MM.1S (cell line): Measurements from ENCODE around the gene PRKG1.

Experiments used
- DNase-seq: peaks from one replicate; pipeline ENCODE4 v3.0.0-alpha.2; 2015
- H2AFZ ChIP-seq: fragments of 300-600 bp; sonication (generic); 2 replicates; pipeline ENCODE4 v1.6.0; 2016; ENCODE audit warnings: antibody characterized with exemption, low read length
- H3F3A ChIP-seq: fragments of 300-600 bp; sonication (generic); 2 replicates; pipeline ENCODE4 v1.6.1; 2016; ENCODE audit warnings: mild to moderate bottlenecking, antibody characterized with exemption, low read length, moderate library complexity, mixed read lengths; ENCODE audit not compliant: insufficient read depth
- H3K27ac ChIP-seq: fragments of 300-600 bp; sonication (generic); 2 replicates; pipeline ENCODE4 v1.5.1; 2016; ENCODE audit warnings: mild to moderate bottlenecking, low read length
- H3K27me3 ChIP-seq: fragments of 300-600 bp; sonication (generic); replicated peaks from 2 replicates; pipeline ENCODE4 v1.6.0; 2016; ENCODE audit warnings: low read length; ENCODE audit not compliant: insufficient read depth
- H3K36me3 ChIP-seq: fragments of 300-600 bp; sonication (generic); replicated peaks from 2 replicates; pipeline ENCODE4 v1.6.1; 2016; ENCODE audit warnings: mild to moderate bottlenecking, low read length, mixed read lengths; ENCODE audit not compliant: insufficient read depth
- H3K4me1 ChIP-seq: fragments of 300-600 bp; sonication (generic); 2 replicates; pipeline ENCODE4 v1.6.1; 2016; ENCODE audit warnings: low read length, mixed read lengths
- H3K4me2 ChIP-seq: fragments of 300-600 bp; sonication (generic); 2 replicates; pipeline ENCODE4 v1.6.0; 2016; ENCODE audit warnings: low read depth, low read length
- H3K4me3 ChIP-seq: fragments of 300-600 bp; sonication (generic); 2 replicates; pipeline ENCODE4 v1.5.1; 2016; ENCODE audit warnings: low read length, mixed read lengths
- H3K79me2 ChIP-seq: fragments of 300-600 bp; sonication (generic); 2 replicates; pipeline ENCODE4 v1.6.1; 2016; ENCODE audit warnings: mixed run types, low read length, mixed read lengths
- H3K9ac ChIP-seq: fragments of 300-600 bp; sonication (generic); 2 replicates; pipeline ENCODE4 v1.6.1; 2016; ENCODE audit warnings: low read length, mixed read lengths
- H3K9me2 ChIP-seq: fragments of 300-600 bp; sonication (generic); replicated peaks from 2 replicates; pipeline ENCODE4 v1.6.1; 2016; ENCODE audit warnings: mild to moderate bottlenecking, low read length, mixed read lengths; ENCODE audit not compliant: insufficient read depth
- H3K9me3 ChIP-seq: fragments of 300-600 bp; sonication (generic); replicated peaks from 2 replicates; pipeline ENCODE4 v1.6.1; 2016; ENCODE audit warnings: mild to moderate bottlenecking, low read length, mixed read lengths; ENCODE audit not compliant: insufficient read depth
- H4K20me1 ChIP-seq: fragments of 300-600 bp; sonication (generic); 2 replicates; pipeline ENCODE4 v1.6.1; 2016; ENCODE audit warnings: mild to moderate bottlenecking, low read length, moderate library complexity, mixed read lengths; ENCODE audit not compliant: insufficient read depth
- EZH2 ChIP-seq: fragments of 300-600 bp; sonication (generic); optimal IDR thresholded peaks from 2 replicates; pipeline ENCODE3; 2017; ENCODE audit warnings: low read depth, mild to moderate bottlenecking, antibody characterized with exemption, low read length, mixed read lengths
- EZH2phosphoT487 ChIP-seq: fragments of 300-600 bp; sonication (generic); IDR thresholded peaks from 2 replicates; pipeline ENCODE4 v1.6.1; 2018; ENCODE audit warnings: antibody characterized with exemption, low read length
- TF ChIP-seq, protein P1 (sequence below): fragments of 300-600 bp; sonication (generic); IDR thresholded peaks from 2 replicates; pipeline ENCODE4 v1.5.1; 2016; ENCODE audit warnings: antibody characterized with exemption, low read length, mixed read lengths

The PRKG1 gene

DNA sequence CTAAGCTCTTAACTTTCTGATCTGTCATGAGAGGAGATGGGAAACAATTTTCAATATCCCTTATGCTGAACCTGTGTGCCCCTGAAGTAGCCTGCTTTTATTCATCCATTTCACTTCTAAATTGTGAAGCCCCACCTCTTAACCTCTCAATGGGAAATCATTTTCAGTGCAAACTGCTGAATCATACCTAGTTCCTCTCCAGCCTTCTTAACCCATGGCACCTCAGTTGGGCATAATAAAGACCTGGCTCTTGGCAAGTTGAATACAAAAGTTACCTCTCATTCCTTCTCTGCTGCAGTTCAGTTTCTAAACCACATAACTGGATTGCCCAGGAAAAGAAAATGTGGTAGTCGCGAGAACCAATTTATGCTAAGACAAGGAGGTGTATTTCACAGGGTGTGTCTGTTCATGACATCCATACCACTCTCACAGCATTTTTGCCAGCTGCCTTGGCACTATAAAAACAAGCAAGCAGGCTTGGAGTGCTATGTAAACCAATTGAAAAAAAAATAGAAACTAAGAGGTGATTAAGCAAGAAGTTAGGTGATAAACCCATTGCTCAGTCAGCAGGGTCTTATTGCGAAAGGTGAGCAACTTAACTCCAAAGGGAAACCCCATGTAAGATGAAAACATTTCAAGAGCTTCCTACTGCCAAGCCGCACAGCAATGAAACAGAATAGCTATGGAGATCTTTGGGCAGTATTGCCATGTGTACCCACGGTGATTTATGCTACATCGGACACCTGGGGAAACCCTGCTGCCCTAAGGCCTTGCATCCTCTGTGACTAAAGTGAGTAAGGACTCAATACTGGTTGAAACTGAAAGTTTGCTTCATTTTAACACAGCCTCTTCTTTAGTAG lies 1182.8 kb downstream of the PRKG1 start:
- H3K9me3 ChIP-seq, result no peaks in the 10 kb centered on the region
- H3K27ac ChIP-seq, result peak overlapping the region; percentile 93
- no peaks in the 10 kb centered on the region for H4K20me1 ChIP-seq
- no peaks in the 10 kb centered on the region for H3K27me3 ChIP-seq
- no peaks in the 10 kb centered on the region for H3K79me2 ChIP-seq
- H3K36me3 ChIP-seq, result no peaks in the 10 kb centered on the region
- H3F3A ChIP-seq, result peaks cover 23% of the 10 kb centered on the region
- H2AFZ ChIP-seq, result peak overlapping the region; percentile 51
- peak overlapping the region; percentile 79 for H3K4me2 ChIP-seq
- no peaks in the 10 kb centered on the region for H3K9me2 ChIP-seq
- peak; percentile 94 for DNase-seq
- H3K4me3 ChIP-seq, result peak overlapping the region; percentile 43
- H3K4me1 ChIP-seq, result peaks cover 40% of the 10 kb centered on the region
- peak overlapping the region; percentile 53; the same call in 1 of the 2 replicates for H3K9ac ChIP-seq
- no peak for TF ChIP-seq EZH2phosphoT487
- TF ChIP-seq, protein P1, sequence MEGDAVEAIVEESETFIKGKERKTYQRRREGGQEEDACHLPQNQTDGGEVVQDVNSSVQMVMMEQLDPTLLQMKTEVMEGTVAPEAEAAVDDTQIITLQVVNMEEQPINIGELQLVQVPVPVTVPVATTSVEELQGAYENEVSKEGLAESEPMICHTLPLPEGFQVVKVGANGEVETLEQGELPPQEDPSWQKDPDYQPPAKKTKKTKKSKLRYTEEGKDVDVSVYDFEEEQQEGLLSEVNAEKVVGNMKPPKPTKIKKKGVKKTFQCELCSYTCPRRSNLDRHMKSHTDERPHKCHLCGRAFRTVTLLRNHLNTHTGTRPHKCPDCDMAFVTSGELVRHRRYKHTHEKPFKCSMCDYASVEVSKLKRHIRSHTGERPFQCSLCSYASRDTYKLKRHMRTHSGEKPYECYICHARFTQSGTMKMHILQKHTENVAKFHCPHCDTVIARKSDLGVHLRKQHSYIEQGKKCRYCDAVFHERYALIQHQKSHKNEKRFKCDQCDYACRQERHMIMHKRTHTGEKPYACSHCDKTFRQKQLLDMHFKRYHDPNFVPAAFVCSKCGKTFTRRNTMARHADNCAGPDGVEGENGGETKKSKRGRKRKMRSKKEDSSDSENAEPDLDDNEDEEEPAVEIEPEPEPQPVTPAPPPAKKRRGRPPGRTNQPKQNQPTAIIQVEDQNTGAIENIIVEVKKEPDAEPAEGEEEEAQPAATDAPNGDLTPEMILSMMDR, result no peak
- TF ChIP-seq EZH2, result no peak

- Histone ChIP-seq H3K27ac (peak overlapping the region; percentile 93; the same call in 1 of the 2 replicates), H2AFZ (no peak overlapping the region), H3K4me2 (peak overlapping the region; percentile 79), H3K9me2 (no peaks in the 10 kb centered on the region), H3F3A (peaks cover 23% of the 10 kb centered on the region), H3K36me3 (no peaks in the 10 kb centered on the region), H3K4me1 (peaks cover 40% of the 10 kb centered on the region), H3K4me3 (peak overlapping the region; percentile 43), H3K79me2 (no peaks in the 10 kb centered on the region), H3K27me3 (no peaks in the 10 kb centered on the region), H3K9me3 (no peaks in the 10 kb centered on the region), H3K9ac (no peak overlapping the region; the same call in 1 of the 2 replicates), H4K20me1 (no peaks in the 10 kb centered on the region)
- peak; percentile 57 for DNase-seq
- no peak for TF ChIP-seq EZH2
- TF ChIP-seq, protein P1, result no peak
- no peak for TF ChIP-seq EZH2phosphoT487
These were observed 1183.4 kb downstream of the PRKG1 start for GRCh38 chr10:52257692-52258075.

- no peak overlapping the region for H3K4me3 ChIP-seq
These were observed 1184.6 kb downstream of the PRKG1 start for GRCh38 chr10:52258799-52259425.

More at GRCh38 chr10:52258799-52259425, 1184.6 kb downstream of the PRKG1 start:
- H2AFZ ChIP-seq, result no peak overlapping the region
- peaks cover 40% of the 10 kb centered on the region for H3K4me1 ChIP-seq
- TF ChIP-seq, protein P1, result no peak
- TF ChIP-seq EZH2phosphoT487 (no peak), EZH2 (no peak)
- no peaks in the 10 kb centered on the region for H3K27me3 ChIP-seq
- H3K9ac ChIP-seq, result no peak overlapping the region
- H3K27ac ChIP-seq, result no peak overlapping the region
- no peaks in the 10 kb centered on the region for H3K36me3 ChIP-seq
- peaks cover 23% of the 10 kb centered on the region for H3F3A ChIP-seq
- peak overlapping the region; percentile 39 for H3K4me2 ChIP-seq
- H3K9me3 ChIP-seq, result no peaks in the 10 kb centered on the region
- H4K20me1 ChIP-seq, result no peaks in the 10 kb centered on the region
- no peaks in the 10 kb centered on the region for H3K79me2 ChIP-seq
- peak; percentile 30 for DNase-seq
- no peaks in the 10 kb centered on the region for H3K9me2 ChIP-seq
